ENCODE measurements around the gene NHERF1. TPM values are rescaled to one million over a fixed set of nuclear protein-coding genes. Genes with fewer than 3 reads are reported as not detected.
A peak's percentile ranks its signal among the peaks of the same experiment; 100 is the strongest.

Gene NHERF1
- total and polyA plus RNA-seq, 2 of the 13 experiments (the other 11 are each of a cell fraction or from before 2014, with no cell fraction given): 169 to 269 TPM

DNA sequence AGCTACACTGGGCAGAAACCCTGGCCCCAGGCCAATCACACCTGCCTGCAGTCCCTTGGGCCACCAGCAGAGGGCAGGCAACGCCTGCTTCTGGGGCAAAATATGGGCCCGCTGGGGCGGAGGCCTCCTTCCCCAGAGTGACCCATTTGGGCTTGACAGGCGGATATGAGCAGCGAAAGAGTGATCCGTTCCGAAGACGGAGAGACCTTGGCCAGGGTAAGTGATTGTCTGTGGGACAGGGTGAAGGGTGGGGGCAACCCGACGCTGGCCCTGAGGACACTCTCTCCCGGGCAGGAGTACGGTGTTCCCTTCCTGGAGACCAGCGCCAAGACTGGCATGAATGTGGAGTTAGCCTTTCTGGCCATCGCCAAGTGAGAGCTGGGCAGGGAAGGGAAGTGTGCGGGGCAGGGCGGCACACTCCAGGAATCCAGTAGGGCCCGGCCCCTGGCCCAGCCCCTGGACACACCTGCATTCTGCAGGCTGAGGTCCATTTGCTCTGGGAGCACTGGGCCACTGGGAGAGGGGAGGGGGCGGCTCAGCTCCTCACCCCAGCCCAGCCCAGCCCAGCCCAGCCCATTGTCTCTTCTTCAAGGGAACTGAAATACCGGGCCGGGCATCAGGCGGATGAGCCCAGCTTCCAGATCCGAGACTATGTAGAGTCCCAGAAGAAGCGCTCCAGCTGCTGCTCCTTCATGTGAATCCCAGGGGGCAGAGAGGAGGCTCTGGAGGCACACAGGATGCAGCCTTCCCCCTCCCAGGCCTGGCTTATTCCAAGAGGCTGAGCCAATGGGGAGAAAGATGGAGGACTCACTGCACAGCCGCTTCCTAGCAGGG is 3.5 kb upstream of the NHERF1 start (continued):
- TF ChIP-seq PRDM15 (CRISPR knock-in tag; IDR thresholded peaks at IDR 0.05): no peak
- no peak for TF ChIP-seq AGO2 (optimal IDR thresholded peaks at IDR 0.05; ENCODE audit: low read depth, low read length)
- TF ChIP-seq TRIM22 (IDR thresholded peaks at IDR 0.05): no peak
- peak; percentile 54; the same call in 1 of the 2 replicates for TF ChIP-seq NFKBIZ (CRISPR knock-in tag; IDR thresholded peaks at IDR 0.05)
- TF ChIP-seq ATF1 (CRISPR knock-in tag; IDR thresholded peaks at IDR 0.05): no peak
- TF ChIP-seq ZNF562 (CRISPR knock-in tag; IDR thresholded peaks at IDR 0.05; ENCODE audit: borderline replicate concordance): no peak
- no peak for TF ChIP-seq ZNF75D (CRISPR knock-in tag; IDR thresholded peaks at IDR 0.05; ENCODE audit: borderline replicate concordance)
- TF ChIP-seq MXI1 (IDR thresholded peaks at IDR 0.05; ENCODE audit: borderline replicate concordance, low read depth, low read length): peak; percentile 46; the same call in 1 of the 3 replicates
- TF ChIP-seq ZNF253 (CRISPR knock-in tag; IDR thresholded peaks at IDR 0.05; ENCODE audit: borderline replicate concordance): no peak
- no peak for TF ChIP-seq PRDM4 (CRISPR knock-in tag; IDR thresholded peaks at IDR 0.05; ENCODE audit: borderline replicate concordance)
- peak; percentile 64 for TF ChIP-seq SALL2 (CRISPR knock-in tag; IDR thresholded peaks at IDR 0.05)
- peak; percentile 39; the same call in 1 of the 2 replicates for TF ChIP-seq GMEB1 (CRISPR knock-in tag; IDR thresholded peaks at IDR 0.05; ENCODE audit: borderline replicate concordance)
- TF ChIP-seq ZNF850 (CRISPR knock-in tag; conservative IDR thresholded peaks at IDR 0.05): no peak
- TF ChIP-seq ZNF678 (CRISPR knock-in tag; IDR thresholded peaks at IDR 0.05): no peak
- no peak for TF ChIP-seq MBD4 (IDR thresholded peaks at IDR 0.05; ENCODE audit: borderline replicate concordance, low read length)
- no peak for TF ChIP-seq XBP1 (CRISPR knock-in tag; IDR thresholded peaks at IDR 0.05)
- peak; percentile 100 for TF ChIP-seq STAG1 (CRISPR knock-in tag; IDR thresholded peaks at IDR 0.05)
- TF ChIP-seq PHF8 (CRISPR knock-in tag; IDR thresholded peaks at IDR 0.05): peak; percentile 59
- TF ChIP-seq ZKSCAN8 (CRISPR knock-in tag; IDR thresholded peaks at IDR 0.05; ENCODE audit: borderline replicate concordance): 0 out of 2 replicates have a peak, but pooled peaks have one; percentile 31
- 0 out of 2 replicates have a peak, but pooled peaks have one; percentile 38 for TF ChIP-seq KMT2B (CRISPR knock-in tag; IDR thresholded peaks at IDR 0.05)
